Measurements from ENCODE around the gene HAX1. TPM values are rescaled to one million over a fixed set of nuclear protein-coding genes. Genes with fewer than 3 reads are reported as not detected.

Gene HAX1
- total and polyA plus RNA-seq, 5 donors from 2014 or later = 60.2 to 213 (median 194) TPM

- Mint-ChIP-seq H3K27ac (peak overlapping the region in 1 of 3 donors; percentile 48), H3K4me1 (peaks cover 0 to 16% (median 9%) of the 10 kb centered on the region in 4 donors), H3K36me3 (peaks cover 74% of the 10 kb centered on the region), H3K9me3 (no peaks in the 10 kb centered on the region), H3K4me3 (no peak overlapping the region), H3K27me3 (no peaks in the 10 kb centered on the region)
- ATAC-seq (ENCODE audit: low read depth in 2 of 2) (no peak), DNase-seq (no peak)
- no peaks in the 10 kb centered on the region for H3K27me3 ChIP-seq (ENCODE audit: control insufficient read depth, insufficient read depth, low read length)
- H3K9me3 ChIP-seq (ENCODE audit: control insufficient read depth in 2 of 2, low read length in 2 of 2) = no peaks in the 10 kb centered on the region
- H3K36me3 ChIP-seq (ENCODE audit: control insufficient read depth, insufficient read depth, low read length) = peaks cover 100% of the 10 kb centered on the region
- H3K4me1 ChIP-seq (ENCODE audit: control insufficient read depth, insufficient read depth, low read length, poor library complexity, severe bottlenecking) = no peaks in the 10 kb centered on the region
- no peak overlapping the region for H3K4me3 ChIP-seq (ENCODE audit: low read depth, low read length)
- no peak overlapping the region for H3K27ac ChIP-seq (ENCODE audit: insufficient read depth, low read length, poor library complexity, severe bottlenecking)
Observed at GRCh38 chr1:154258784-154259183, 13.6 kb upstream of the HAX1 start.

DNA sequence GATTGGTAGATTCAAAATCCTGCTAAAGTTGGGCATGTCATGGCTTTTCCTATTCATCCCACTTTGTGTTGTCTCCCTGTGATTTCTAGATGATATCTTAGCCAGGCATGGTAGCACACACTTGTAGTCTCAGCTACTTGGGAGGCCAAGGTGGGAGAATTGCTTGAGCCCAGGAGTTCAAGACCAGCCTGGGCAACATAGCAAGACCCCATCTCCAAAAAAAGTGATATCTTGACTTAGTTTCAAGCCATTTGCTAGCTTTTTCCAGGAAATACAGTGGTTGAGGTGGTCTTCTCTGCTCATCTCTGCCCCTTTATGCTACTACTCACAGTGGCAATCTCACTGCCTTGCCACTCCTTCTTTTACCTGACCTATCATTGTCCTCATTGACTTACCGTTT lies 12.3 kb upstream of the HAX1 start:
- H3K27ac ChIP-seq (ENCODE audit: insufficient read depth, low read length, poor library complexity, severe bottlenecking) = no peak overlapping the region
- no peak overlapping the region for H3K4me3 ChIP-seq (ENCODE audit: low read depth, low read length)
- H3K9me3 ChIP-seq (ENCODE audit: control insufficient read depth in 2 of 2, low read length in 2 of 2) = no peaks in the 10 kb centered on the region
- Mint-ChIP-seq H3K27ac (peak overlapping the region in 1 of 3 donors; percentile 28), H3K4me1 (peaks cover 10 to 28% (median 22%) of the 10 kb centered on the region in 4 donors), H3K36me3 (peaks cover 66% of the 10 kb centered on the region), H3K4me3 (no peak overlapping the region), H3K27me3 (no peaks in the 10 kb centered on the region), H3K9me3 (no peaks in the 10 kb centered on the region)
- no peaks in the 10 kb centered on the region for H3K27me3 ChIP-seq (ENCODE audit: control insufficient read depth, insufficient read depth, low read length)
- ATAC-seq (ENCODE audit: low read depth in 2 of 2) (no peak), DNase-seq (no peak)
- peaks cover 93% of the 10 kb centered on the region for H3K36me3 ChIP-seq (ENCODE audit: control insufficient read depth, insufficient read depth, low read length)
- H3K4me1 ChIP-seq (ENCODE audit: control insufficient read depth, insufficient read depth, low read length, poor library complexity, severe bottlenecking) = peaks cover 12% of the 10 kb centered on the region

GRCh38 chr1:154263465-154264332 lies 8.7 kb upstream of the HAX1 start:
- H3K27ac Mint-ChIP-seq = peak overlapping the region; percentile 77 to 88 (median 81)
- Histone ChIP-seq H3K27me3 (ENCODE audit: control insufficient read depth, insufficient read depth, low read length) (no peaks in the 10 kb centered on the region), H3K36me3 (ENCODE audit: control insufficient read depth, insufficient read depth, low read length) (peaks cover 68% of the 10 kb centered on the region), H3K4me1 (ENCODE audit: control insufficient read depth, insufficient read depth, low read length, poor library complexity, severe bottlenecking) (peaks cover 26% of the 10 kb centered on the region), H3K4me3 (ENCODE audit: low read depth, low read length) (no peak overlapping the region), H3K27ac (ENCODE audit: insufficient read depth, low read length, poor library complexity, severe bottlenecking) (peak overlapping the region; percentile 79), H3K9me3 (ENCODE audit: control insufficient read depth in 2 of 2, low read length in 2 of 2) (no peaks in the 10 kb centered on the region)
- DNase-seq = no peak
- H3K4me3 Mint-ChIP-seq = peak overlapping the region in 1 of 4 donors; percentile 7
- peaks cover 16 to 43% (median 31%) of the 10 kb centered on the region in 4 donors for H3K4me1 Mint-ChIP-seq
- no peaks in the 10 kb centered on the region for H3K9me3 Mint-ChIP-seq
- H3K36me3 Mint-ChIP-seq = peaks cover 40% of the 10 kb centered on the region
- H3K27me3 Mint-ChIP-seq = no peaks in the 10 kb centered on the region
- no peak for ATAC-seq (ENCODE audit: low read depth in 2 of 2)

GRCh38 chr1:154264454-154264853 lies 8.0 kb upstream of the HAX1 start:
- ATAC-seq (ENCODE audit: low read depth in 2 of 2) (no peak), DNase-seq (no peak)
- H3K4me1 Mint-ChIP-seq = peaks cover 16 to 43% (median 31%) of the 10 kb centered on the region in 4 donors

DNA sequence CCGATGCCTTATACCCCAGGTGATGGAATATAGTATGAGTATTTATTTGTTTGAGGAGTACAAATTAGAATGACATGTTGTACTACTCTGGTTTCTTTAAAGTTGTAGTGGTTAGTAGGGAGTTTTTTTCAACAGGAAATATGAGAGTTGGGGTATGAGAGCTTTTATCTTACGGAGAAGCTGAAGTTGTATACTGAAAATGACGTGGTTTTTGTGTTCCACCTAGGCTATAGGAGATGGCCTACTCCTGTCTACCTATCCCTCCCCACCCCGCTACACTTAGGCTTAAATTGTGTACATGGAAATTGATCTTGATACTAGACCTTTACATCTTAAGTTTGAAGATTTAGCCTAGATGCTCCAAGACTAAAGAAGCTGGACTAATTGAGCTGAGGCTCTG lies 6.8 kb upstream of the HAX1 start:
- Histone ChIP-seq H3K4me1 (ENCODE audit: control insufficient read depth, insufficient read depth, low read length, poor library complexity, severe bottlenecking) (peaks cover 26% of the 10 kb centered on the region), H3K4me3 (ENCODE audit: low read depth, low read length) (peak overlapping the region; percentile 15), H3K9me3 (ENCODE audit: control insufficient read depth in 2 of 2, low read length in 2 of 2) (no peaks in the 10 kb centered on the region), H3K27me3 (ENCODE audit: control insufficient read depth, insufficient read depth, low read length) (no peaks in the 10 kb centered on the region), H3K27ac (ENCODE audit: insufficient read depth, low read length, poor library complexity, severe bottlenecking) (peak overlapping the region; percentile 79), H3K36me3 (ENCODE audit: control insufficient read depth, insufficient read depth, low read length) (peaks cover 63% of the 10 kb centered on the region)
- Mint-ChIP-seq H3K27ac (peak overlapping the region; percentile 88 to 97 (median 93)), H3K4me1 (peaks cover 16 to 45% (median 34%) of the 10 kb centered on the region in 4 donors), H3K27me3 (no peaks in the 10 kb centered on the region), H3K4me3 (peak overlapping the region; percentile 6 to 61 (median 46)), H3K36me3 (peaks cover 40% of the 10 kb centered on the region), H3K9me3 (no peaks in the 10 kb centered on the region)
- ATAC-seq (ENCODE audit: low read depth in 2 of 2) = peak; percentile 71 to 80
- DNase-seq = peak in 2 of 3 donors; percentile 49 to 54

More at GRCh38 chr1:154264454-154264853, 8.0 kb upstream of the HAX1 start:
- H3K9me3 ChIP-seq (ENCODE audit: control insufficient read depth in 2 of 2, low read length in 2 of 2) = no peaks in the 10 kb centered on the region
- H3K27ac Mint-ChIP-seq = peak overlapping the region; percentile 85 to 97 (median 88)
- H3K27me3 ChIP-seq (ENCODE audit: control insufficient read depth, insufficient read depth, low read length) = no peaks in the 10 kb centered on the region
- peaks cover 68% of the 10 kb centered on the region for H3K36me3 ChIP-seq (ENCODE audit: control insufficient read depth, insufficient read depth, low read length)
- no peaks in the 10 kb centered on the region for H3K27me3 Mint-ChIP-seq
- H3K9me3 Mint-ChIP-seq = no peaks in the 10 kb centered on the region
- peaks cover 44% of the 10 kb centered on the region for H3K36me3 Mint-ChIP-seq
- H3K4me3 ChIP-seq (ENCODE audit: low read depth, low read length) = no peak overlapping the region
- peaks cover 26% of the 10 kb centered on the region for H3K4me1 ChIP-seq (ENCODE audit: control insufficient read depth, insufficient read depth, low read length, poor library complexity, severe bottlenecking)
- H3K4me3 Mint-ChIP-seq = no peak overlapping the region
- H3K27ac ChIP-seq (ENCODE audit: insufficient read depth, low read length, poor library complexity, severe bottlenecking) = peak overlapping the region; percentile 79

DNA sequence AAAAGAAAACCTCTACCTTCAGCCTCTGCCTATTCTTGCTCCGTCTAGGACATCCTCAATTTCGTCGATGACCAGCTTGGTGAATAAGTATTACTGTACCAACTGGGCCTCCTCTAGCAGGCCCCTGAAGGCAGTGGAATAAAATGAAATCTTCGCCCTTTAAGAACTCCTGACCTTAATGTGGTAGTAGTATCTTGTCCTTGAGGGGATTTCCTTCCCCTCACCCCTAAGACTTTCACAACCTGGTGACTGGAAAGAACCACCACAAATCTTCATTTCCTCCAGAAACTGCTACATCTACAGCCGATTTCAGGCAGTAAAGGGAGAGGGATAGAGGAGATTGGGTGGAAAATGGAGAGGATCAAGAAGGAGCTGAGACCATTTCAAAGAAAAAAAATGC lies 1.6 kb upstream of the HAX1 start:
- Histone ChIP-seq H3K27ac (ENCODE audit: insufficient read depth, low read length, poor library complexity, severe bottlenecking) (peak overlapping the region; percentile 94), H3K4me1 (ENCODE audit: control insufficient read depth, insufficient read depth, low read length, poor library complexity, severe bottlenecking) (peaks cover 27% of the 10 kb centered on the region), H3K9me3 (ENCODE audit: control insufficient read depth in 2 of 2, low read length in 2 of 2) (no peaks in the 10 kb centered on the region), H3K27me3 (ENCODE audit: control insufficient read depth, insufficient read depth, low read length) (no peaks in the 10 kb centered on the region), H3K4me3 (ENCODE audit: low read depth, low read length) (no peak overlapping the region), H3K36me3 (ENCODE audit: control insufficient read depth, insufficient read depth, low read length) (peaks cover 40% of the 10 kb centered on the region)
- Mint-ChIP-seq H3K27me3 (peaks cover 4% of the 10 kb centered on the region), H3K27ac (peak overlapping the region in 2 of 3 donors; percentile 86 to 100), H3K36me3 (peaks cover 34% of the 10 kb centered on the region), H3K9me3 (no peaks in the 10 kb centered on the region), H3K4me3 (peak overlapping the region; percentile 26 to 97 (median 78)), H3K4me1 (peaks cover 17 to 53% (median 34%) of the 10 kb centered on the region in 4 donors)
- DNase-seq = no peak
- ATAC-seq (ENCODE audit: low read depth in 2 of 2) = no peak

DNA sequence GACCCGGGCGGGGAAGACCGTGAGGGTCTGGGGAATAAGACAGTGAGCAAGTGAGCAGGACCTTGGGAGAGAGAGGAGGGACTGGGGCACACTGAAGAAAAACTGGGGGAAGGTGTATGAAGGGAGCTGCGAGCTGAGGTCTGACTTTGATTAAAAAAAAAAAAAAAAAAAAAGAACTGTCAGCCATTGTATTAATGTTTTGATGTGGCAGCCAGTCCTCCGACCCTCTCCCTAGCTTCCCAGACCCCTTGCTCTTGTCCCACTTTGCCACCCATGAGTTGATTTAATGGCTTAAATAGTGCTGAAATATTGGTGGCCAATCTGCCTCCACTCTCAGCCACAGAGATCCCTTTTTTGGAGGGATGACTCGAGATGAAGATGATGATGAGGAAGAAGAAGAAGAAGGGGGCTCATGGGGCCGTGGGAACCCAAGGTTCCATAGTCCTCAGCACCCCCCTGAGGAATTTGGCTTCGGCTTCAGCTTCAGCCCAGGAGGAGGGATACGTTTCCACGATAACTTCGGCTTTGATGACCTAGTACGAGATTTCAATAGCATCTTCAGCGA lies 652 bp downstream of the HAX1 start:
- peak overlapping the region; percentile 94 for H3K27ac ChIP-seq (ENCODE audit: insufficient read depth, low read length, poor library complexity, severe bottlenecking)
- no peaks in the 10 kb centered on the region for H3K9me3 ChIP-seq (ENCODE audit: control insufficient read depth in 2 of 2, low read length in 2 of 2)
- H3K4me1 Mint-ChIP-seq = peaks cover 17 to 43% (median 31%) of the 10 kb centered on the region in 4 donors
- H3K27me3 Mint-ChIP-seq = peaks cover 4% of the 10 kb centered on the region
- peak overlapping the region; percentile 94 for H3K4me3 ChIP-seq (ENCODE audit: low read depth, low read length)
- no peaks in the 10 kb centered on the region for H3K9me3 Mint-ChIP-seq
- peaks cover 37% of the 10 kb centered on the region for H3K36me3 ChIP-seq (ENCODE audit: control insufficient read depth, insufficient read depth, low read length)
- DNase-seq (peak in 1 of 3 donors; percentile 11), ATAC-seq (ENCODE audit: low read depth in 2 of 2) (no peak)
- peaks cover 21% of the 10 kb centered on the region for H3K4me1 ChIP-seq (ENCODE audit: control insufficient read depth, insufficient read depth, low read length, poor library complexity, severe bottlenecking)
- H3K27ac Mint-ChIP-seq = peak overlapping the region; percentile 98 to 100 (median 99)
- H3K4me3 Mint-ChIP-seq = peak overlapping the region; percentile 94 to 97 (median 97)
- peaks cover 34% of the 10 kb centered on the region for H3K36me3 Mint-ChIP-seq
- no peaks in the 10 kb centered on the region for H3K27me3 ChIP-seq (ENCODE audit: control insufficient read depth, insufficient read depth, low read length)
